ENCODE measurements around the gene DAD1. TPM values are rescaled to one million over a fixed set of nuclear protein-coding genes. Genes with fewer than 3 reads are reported as not detected.
"Not testable (repeated sequence)": the region's sequence is repeated elsewhere in the genome, so short reads cannot be mapped to it uniquely, and the experiment has no call there.

The DAD1 gene
- total and polyA plus RNA-seq, 7 donors = 77.8 to 277 (median 118) TPM

GRCh38 chr14:22593189-22593588 lies 4.2 kb upstream of the DAD1 start:
- no peak overlapping the region for H3K27ac ChIP-seq
- no peak for TF ChIP-seq CTCF (IDR thresholded peaks at IDR 0.05)
- intact Hi-C loops (cut with DNase I) = no loop called here
- no peak overlapping the region for H3K4me3 ChIP-seq
- no peak for DNase-seq
- no peaks in the 10 kb centered on the region for H3K36me3 ChIP-seq (ENCODE audit: insufficient read depth in 1 of 2, low read depth in 1 of 2)
- no peaks in the 10 kb centered on the region for H3K27me3 ChIP-seq (ENCODE audit: insufficient read depth in 3 of 3, low read length in 2 of 3)
- ATAC-seq = no peak
- peaks cover 5% of the 10 kb centered on the region for H3K4me1 ChIP-seq
- 54 to 61% (median 59%) methylated on average over 3 of the region's 3 CpGs for WGBS, 3 donors
- no peaks in the 10 kb centered on the region for H3K9me3 ChIP-seq

GRCh38 chr14:22588526-22589095 lies 413 bp downstream of the DAD1 start:
- Histone ChIP-seq H3K9me3 (no peaks in the 10 kb centered on the region), H3K36me3 (ENCODE audit: insufficient read depth in 1 of 2, low read depth in 1 of 2) (peaks cover 0 to 10% of the 10 kb centered on the region in 2 donors), H3K27me3 (ENCODE audit: insufficient read depth in 3 of 3, low read length in 2 of 3) (no peaks in the 10 kb centered on the region), H3K4me1 (peaks cover 49% of the 10 kb centered on the region), H3K4me3 (peak overlapping the region; percentile 80), H3K27ac (peak overlapping the region; percentile 94)
- no peak for ATAC-seq
- no peak for DNase-seq
- 2 to 3% (median 2%) methylated on average over 17 of the region's 17 CpGs for WGBS, 3 donors
- TF ChIP-seq CTCF (IDR thresholded peaks at IDR 0.05) = no peak
- intact Hi-C loops (cut with DNase I) = no loop called here

- Histone ChIP-seq H3K36me3 (ENCODE audit: insufficient read depth in 1 of 2, low read depth in 1 of 2) (peaks cover 0 to 10% of the 10 kb centered on the region in 2 donors), H3K27ac (peak overlapping the region; percentile 94), H3K4me3 (peak overlapping the region; percentile 80), H3K4me1 (peaks cover 55% of the 10 kb centered on the region)
- H3K27me3 ChIP-seq (ENCODE audit: insufficient read depth in 3 of 3, low read length in 2 of 3); DNase-seq; ATAC-seq; H3K9me3 ChIP-seq; intact Hi-C loops (cut with DNase I): not testable (repeated sequence)
- 73 to 77% (median 77%) methylated on average over 10 of the region's 10 CpGs for WGBS, 3 donors
Measured at GRCh38 chr14:22587677-22588422, 1.2 kb downstream of the DAD1 start.

- WGBS, 3 donors = 86 to 90% (median 89%) methylated on average over 5 of the region's 5 CpGs
- H3K27me3 ChIP-seq (ENCODE audit: insufficient read depth in 3 of 3, low read length in 2 of 3) = no peaks in the 10 kb centered on the region
- H3K4me1 ChIP-seq = peaks cover 55% of the 10 kb centered on the region
- ATAC-seq (no peak), DNase-seq (no peak)
- H3K27ac ChIP-seq = peak overlapping the region; percentile 38
- H3K36me3 ChIP-seq (ENCODE audit: insufficient read depth in 1 of 2, low read depth in 1 of 2) = peaks cover 0 to 10% of the 10 kb centered on the region in 2 donors
- H3K9me3 ChIP-seq = no peaks in the 10 kb centered on the region
- TF ChIP-seq CTCF (IDR thresholded peaks at IDR 0.05) = no peak
- intact Hi-C loops (cut with DNase I) = no loop called here
- H3K4me3 ChIP-seq = peak overlapping the region; percentile 80
Measured at GRCh38 chr14:22587247-22587646, 1.8 kb downstream of the DAD1 start.

GRCh38 chr14:22583994-22584393 lies 5.0 kb downstream of the DAD1 start:
- intact Hi-C loops (cut with DNase I) = no loop called here
- peaks cover 0 to 20% of the 10 kb centered on the region in 2 donors for H3K36me3 ChIP-seq (ENCODE audit: insufficient read depth in 1 of 2, low read depth in 1 of 2)
- no peak overlapping the region for H3K4me3 ChIP-seq
- ATAC-seq (no peak), DNase-seq (no peak)
- WGBS, 3 donors = 58 to 67% (median 63%) methylated on average over 1 of the region's 1 CpG
- TF ChIP-seq CTCF (IDR thresholded peaks at IDR 0.05) = no peak
- peaks cover 51% of the 10 kb centered on the region for H3K4me1 ChIP-seq
- no peaks in the 10 kb centered on the region for H3K9me3 ChIP-seq
- H3K27me3 ChIP-seq (ENCODE audit: insufficient read depth in 3 of 3, low read length in 2 of 3) = no peaks in the 10 kb centered on the region
- no peak overlapping the region for H3K27ac ChIP-seq
